Fibroblast of skin of right quadriceps (primary cell): Measurements from ENCODE around the gene SLC16A13.
"Not testable (repeated sequence)": the region's sequence is repeated elsewhere in the genome, so short reads cannot be mapped to it uniquely, and the experiment has no call there.

Source experiments
- DNase-seq: peaks from one replicate; pipeline ENCODE4 v3.0.0-alpha.2; 2013

SLC16A13 gene

GRCh38 chr17:7035591-7036368, at the start of gene SLC16A13:
Gene SLC16A13 (plus strand): TSS chr17:7036015. CDS start chr17:7036383, 368 bp downstream.
- DNase-seq, result peak; percentile 94

- DNase-seq, result no peak
These were observed 49.1 kb upstream of the SLC16A13 start for GRCh38 chr17:6986676-6987075.

GRCh38 chr17:6989779-6990178, 46.0 kb upstream of the SLC16A13 start:
- no peak for DNase-seq

GRCh38 chr17:6993613-6994056, 42.2 kb upstream of the SLC16A13 start:
- not testable (repeated sequence) for DNase-seq

GRCh38 chr17:6994118-6994598, 41.7 kb upstream of the SLC16A13 start:
- no peak for DNase-seq

GRCh38 chr17:6994666-6995256, 41.1 kb upstream of the SLC16A13 start:
- peak; percentile 48 for DNase-seq

- DNase-seq, result no peak
These were observed 40.1 kb upstream of the SLC16A13 start, which contains the start of gene ALOX12 for GRCh38 chr17:6995500-6996255. Gene ALOX12 (plus strand): TSS chr17:6996049. CDS start chr17:6996118, 69 bp downstream.

- DNase-seq, result no peak
These were observed 39.4 kb upstream of the SLC16A13 start for GRCh38 chr17:6996256-6997011.

- DNase-seq, result no peak
These were observed 38.6 kb upstream of the SLC16A13 start for GRCh38 chr17:6997171-6997570.

GRCh38 chr17:6998855-6999508, 36.8 kb upstream of the SLC16A13 start:
- no peak for DNase-seq

GRCh38 chr17:7001318-7001961, 34.4 kb upstream of the SLC16A13 start:
- no peak for DNase-seq

GRCh38 chr17:7002288-7003047, 33.3 kb upstream of the SLC16A13 start:
- DNase-seq, result no peak

GRCh38 chr17:7003745-7004144, 32.1 kb upstream of the SLC16A13 start:
- no peak for DNase-seq

- peak; percentile 61 for DNase-seq
These were observed 31.2 kb upstream of the SLC16A13 start for GRCh38 chr17:7004398-7005253.

GRCh38 chr17:7005716-7006115, 30.1 kb upstream of the SLC16A13 start:
- DNase-seq, result no peak

GRCh38 chr17:7007143-7007542, 28.7 kb upstream of the SLC16A13 start:
- no peak for DNase-seq

GRCh38 chr17:7010523-7010922, 25.3 kb upstream of the SLC16A13 start:
- DNase-seq, result no peak

GRCh38 chr17:7011415-7011814, 24.4 kb upstream of the SLC16A13 start:
- DNase-seq, result no peak

- no peak for DNase-seq
These were observed 23.9 kb upstream of the SLC16A13 start for GRCh38 chr17:7011942-7012254.
